Putamen (tissue), 1 donor: ENCODE results near the gene DST.
"Not testable (repeated sequence)": the region's sequence is repeated elsewhere in the genome, so short reads cannot be mapped to it uniquely, and the experiment has no call there.

ENCODE experiments used
- DNase-seq: peaks from one replicate; pipeline ENCODE4 v3.0.0-alpha.2; 2016; ENCODE audit warnings: low spot score

DST gene

DNA sequence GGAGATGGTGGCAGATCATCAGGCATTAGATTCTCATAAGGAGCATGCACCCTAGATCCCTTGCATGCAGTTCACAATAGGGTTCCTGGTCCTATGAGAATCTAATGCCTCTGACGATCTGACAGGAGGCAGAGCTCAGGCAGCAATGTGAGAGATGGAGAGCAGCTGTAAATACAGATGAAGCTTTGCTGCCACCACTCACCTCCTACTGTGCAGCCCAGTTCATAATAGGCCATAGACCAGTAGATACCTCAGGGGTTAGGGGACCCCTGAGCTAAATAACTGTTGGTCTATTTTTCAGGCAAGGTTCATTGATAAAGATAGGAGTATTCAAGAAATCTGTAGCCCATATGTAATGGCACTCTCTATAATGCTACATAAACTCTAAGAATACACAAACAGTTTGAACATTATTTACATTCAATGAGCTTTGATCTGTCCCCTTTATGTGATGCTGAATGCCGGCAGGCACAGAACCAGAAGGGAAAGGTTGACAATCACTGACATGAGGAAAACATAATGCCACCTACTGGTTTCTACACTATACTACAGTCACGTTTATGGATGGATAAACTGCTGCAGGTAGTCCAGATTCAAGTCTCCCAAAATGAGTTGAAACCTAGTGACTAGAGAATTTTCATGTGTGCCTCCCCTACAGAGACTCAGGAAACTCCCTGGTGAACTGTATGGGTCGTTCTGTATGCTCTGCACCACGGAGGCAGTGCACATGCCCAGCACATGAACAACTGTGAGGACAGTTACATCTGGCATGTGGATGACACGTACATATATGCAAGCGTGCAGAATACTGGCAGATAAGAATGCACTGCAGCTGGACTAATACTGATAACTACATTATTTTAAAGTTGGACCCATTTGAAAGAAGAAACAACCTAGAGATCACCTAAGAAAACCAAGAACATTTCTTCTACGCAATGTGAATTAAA lies 72.0 kb downstream of the DST start:
- no peak for DNase-seq

DNA sequence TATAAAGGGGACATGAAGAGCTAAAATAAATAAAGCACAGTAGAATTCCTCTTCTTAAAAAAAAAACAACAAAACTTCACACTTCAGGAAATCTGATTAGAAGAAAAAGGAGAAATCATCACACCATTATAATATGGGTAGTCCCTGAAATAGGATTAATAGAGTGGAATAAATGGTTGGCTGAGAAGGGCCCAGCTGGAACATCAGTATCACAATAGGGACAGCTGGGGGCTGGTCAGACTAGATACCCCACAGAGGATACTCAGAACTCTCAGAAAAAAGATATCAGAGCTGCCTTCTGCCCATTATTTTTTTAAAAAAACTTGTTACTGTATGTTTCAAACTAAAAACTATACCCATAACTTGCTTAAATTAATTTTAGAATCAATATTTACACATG lies 75.2 kb downstream of the DST start:
- no peak for DNase-seq

DNA sequence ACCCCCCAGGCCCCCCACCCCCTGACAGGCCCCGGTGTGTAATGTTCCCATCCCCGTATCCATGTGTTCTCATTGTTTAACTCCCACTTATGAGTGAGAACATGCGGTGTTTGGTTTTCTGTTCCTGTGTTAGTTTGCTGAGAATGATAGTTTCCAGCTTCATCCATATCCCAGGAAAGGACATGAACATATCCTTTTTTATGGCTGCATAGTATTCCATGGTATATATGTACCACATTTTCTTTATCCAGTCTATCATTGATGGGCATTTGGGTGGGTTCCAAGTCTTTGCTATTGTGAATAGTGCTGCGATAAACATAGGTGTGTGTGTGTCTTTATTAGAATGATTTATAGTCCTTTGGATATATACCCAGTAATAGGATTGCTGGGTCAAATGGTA lies 80.0 kb downstream of the DST start:
- DNase-seq = not testable (repeated sequence)

DNA sequence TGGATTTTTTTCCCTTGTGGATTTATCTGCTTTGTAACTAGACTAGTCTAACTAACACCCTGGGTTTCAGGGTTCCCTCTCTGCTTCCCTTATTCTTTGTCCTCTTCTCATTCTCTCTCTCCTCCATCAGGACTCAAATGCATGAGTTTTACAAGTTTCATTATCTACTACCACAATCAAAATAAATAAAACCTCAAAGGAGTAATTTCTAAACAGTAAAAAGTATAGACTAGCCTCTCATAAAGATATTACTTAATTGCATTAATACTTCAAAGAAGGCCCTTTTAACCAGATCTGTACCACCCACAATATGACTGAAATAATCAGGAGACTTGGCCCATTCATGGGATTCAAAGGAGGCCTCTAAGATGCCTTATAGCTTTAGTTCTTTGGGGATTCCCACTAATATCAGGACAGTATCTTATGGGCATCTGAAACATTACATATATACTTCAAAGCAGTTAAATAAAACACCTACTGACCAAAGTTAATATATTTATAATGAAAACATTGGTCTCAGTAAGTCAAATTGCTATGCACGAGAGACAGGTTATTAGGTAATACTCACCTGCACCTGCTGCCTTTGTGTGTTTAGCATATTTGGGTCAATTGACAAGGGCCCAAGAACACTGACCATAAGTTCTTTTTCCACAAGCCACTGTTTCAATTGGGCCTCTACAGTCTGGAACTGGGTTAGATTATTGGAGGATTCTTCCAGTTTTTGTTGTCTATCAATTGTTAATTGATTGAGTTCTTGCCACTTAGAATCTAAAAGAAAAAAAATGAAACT lies 85.7 kb downstream of the DST start:
- DNase-seq = no peak

DNA sequence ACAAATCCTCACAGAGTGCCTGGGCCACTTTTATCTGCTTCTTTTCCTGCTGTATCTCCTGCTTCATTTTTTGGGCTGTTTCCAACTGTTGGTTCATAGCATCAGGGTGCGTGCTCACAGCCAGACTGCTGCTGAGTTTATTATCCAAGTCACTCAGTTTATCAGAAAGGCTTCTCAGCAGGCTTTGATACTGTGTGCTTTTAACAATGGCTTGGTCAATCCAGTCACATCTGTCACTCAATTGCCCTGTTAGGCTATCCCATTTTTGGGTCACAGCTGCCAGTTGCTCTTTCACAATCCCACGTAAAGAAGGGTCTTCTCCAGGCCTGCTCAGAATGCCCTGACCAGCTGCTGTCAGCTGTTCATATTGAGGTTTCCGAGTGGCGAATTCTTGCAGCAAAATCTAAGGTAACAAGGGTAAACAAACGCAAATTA lies 87.2 kb downstream of the DST start:
- DNase-seq = no peak

DNA sequence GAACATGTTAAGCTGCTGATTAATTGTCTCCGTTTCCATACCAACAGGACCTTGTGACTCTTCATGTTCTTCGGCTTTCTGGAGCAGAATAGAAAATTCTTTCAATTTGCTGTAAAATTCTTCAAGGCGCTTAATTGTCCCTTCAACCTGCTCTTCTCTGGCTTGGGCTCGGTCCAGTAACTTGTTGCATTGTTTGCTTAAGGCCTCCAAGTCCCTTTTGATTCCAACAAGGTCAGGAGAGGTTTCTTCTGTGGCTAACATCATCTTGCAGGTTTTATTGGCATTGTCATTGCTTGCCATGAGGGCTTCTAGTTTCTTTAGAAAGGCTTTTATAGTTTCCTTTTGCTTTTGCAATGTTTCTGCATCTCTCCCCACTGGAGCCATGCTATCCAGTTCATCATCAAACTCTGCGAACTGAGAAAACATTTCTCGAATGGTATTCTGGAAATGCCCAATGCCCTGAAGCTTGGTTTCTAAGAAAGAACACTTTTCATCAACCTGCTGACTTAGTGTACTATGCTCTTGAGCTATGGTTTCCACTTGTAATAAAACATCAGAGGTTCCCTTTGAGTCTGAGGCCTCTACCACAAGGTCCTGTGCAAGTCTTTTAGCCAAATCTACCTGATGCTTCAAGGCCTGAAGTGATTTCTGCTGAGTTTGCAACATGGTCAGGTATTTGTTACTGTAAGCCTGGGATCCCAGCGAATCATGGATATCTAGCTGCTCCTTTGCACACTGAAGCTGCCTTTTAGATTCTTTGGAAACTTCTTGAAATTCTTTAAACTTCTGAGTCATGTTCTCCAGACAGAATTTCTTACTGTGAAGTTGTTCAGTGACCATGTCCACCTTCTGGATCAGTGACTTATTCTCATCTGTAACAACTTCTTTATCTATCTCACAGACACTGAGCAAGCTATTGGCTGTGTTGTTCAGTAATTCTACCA lies 90.2 kb downstream of the DST start:
- no peak for DNase-seq

DNA sequence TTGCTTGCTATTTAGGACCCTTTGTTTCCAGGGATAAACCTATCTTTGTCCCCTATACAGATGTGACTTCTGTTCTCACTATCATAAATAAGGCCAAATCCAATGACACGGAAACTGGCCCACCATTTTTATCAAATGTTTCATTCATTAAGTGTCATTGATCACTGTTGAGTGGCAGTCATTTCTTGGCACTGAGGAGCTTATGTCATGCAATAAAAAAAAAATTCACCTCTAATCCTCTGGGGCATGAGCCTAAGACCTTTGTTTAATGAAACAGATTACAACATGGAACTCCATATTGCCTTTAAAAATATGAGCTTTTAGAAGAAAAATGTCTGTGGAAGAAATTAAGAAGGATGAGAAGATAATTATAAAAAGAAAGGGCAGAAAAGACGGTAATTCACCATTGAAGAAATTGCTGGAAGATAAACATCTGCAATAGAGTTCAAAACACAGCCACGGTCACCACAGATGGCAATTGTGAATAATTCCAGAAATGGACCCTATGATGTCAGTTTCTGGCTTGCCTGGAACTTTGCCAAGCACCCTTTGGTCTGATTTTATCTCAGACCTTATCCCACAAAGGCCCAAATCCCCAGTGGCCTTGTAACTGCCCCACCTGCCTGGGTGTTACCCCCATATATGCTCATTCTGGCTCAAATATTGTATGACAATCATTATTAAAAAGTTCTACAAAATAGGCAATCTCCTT lies 91.1 kb downstream of the DST start:
- no peak for DNase-seq

DNA sequence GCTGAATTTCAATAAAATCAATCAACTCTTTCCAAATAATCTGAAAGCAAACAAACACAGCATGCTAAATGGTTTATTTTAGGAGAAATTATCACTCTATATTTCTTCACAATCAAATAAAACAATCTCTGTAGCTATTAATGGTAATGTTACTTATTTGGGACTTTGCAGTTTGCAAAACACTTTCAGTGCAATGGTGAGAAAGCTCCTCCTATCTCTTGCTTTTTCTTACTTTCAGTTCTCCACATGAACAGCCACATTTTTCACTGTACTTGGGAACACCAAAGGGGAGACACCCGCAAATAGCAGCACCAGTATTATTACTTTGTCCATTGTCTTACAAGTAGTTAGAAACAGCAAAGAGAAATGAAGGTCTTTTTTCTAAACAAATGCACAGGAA lies 92.4 kb downstream of the DST start:
- no peak for DNase-seq

DNA sequence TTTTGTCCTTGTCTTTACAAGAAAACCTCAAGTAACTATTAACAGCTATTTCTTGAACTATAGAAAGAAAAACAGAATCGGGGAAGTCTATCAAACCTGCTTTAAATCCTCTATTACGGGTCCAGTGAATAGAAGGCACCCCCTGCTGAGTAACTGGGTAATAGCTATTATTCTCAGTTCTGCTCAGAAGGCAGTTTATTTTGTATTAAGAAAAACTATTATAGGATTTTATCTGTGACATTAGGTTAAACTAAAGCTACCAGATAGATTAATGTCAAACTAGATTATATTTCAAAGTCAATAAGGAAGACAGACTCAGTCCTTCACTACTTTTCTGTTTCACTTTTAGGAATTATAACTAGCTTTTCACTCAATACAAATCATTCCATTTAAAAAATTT lies 93.7 kb downstream of the DST start:
- no peak for DNase-seq

DNA sequence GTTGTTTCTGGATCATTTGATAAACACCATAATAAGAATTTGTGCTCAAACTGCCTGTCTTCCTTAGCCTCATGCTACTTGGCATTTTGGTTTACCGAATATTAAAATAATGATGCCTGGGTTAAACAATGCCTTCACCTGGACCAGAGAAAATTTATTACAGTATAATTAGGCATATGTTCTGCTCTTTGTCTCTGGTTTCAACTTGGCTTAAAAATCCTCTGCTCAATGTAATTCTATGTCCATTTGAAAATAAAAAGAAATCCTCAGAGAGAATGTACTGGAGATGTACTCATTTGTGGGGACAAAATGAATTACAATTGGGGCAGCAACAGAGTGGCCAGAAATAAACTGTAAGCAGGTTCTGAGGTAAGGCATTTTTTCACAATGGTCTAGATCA lies 95.0 kb downstream of the DST start:
- no peak for DNase-seq

DNA sequence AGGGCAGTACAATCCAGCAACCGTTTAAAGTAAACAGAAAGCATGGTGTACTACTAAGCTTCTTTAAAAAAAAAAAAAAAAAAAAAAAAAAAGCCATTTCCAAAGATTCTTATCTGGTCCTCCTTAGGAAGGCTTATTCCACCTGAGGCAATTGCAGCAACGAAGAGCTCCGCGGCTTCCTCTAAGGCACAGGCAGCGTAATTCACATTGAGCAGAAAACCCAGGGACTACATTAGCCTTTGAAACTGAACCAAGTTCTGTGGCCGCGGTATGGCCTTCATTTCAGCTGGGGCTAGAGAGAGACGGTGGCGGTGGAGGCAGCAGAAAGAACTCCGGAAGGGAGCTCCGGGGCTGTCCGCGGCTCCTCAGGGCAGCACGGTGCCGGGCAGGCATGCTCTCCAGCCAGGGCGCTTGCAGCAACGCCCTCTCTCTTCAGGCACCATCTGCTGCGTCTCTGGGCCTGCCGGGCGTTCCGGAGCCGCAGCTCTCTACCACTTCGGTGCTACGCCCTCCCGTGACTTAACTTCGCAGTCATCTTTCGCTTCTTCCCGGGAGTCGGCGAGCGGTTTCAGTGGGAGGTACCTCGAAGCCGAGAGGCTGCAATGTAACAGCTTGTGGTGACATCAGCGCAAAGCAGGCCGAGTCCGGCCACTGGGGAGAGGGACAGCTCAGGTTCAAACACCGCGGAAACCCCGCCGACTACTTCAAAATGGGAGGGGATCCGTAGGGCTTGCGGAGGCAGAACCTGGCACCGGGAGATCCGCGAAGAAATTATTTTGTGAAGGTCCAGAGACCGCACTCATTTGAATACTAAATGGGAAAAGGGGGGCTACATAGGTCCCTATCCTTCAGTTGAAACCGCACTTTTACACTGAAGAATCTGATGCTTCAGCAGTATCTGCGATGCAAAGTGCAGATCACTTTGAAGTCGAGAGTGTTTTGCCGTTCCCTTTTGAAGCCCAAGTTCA lies 100.0 kb downstream of the DST start:
- DNase-seq = peak; percentile 78

DNA sequence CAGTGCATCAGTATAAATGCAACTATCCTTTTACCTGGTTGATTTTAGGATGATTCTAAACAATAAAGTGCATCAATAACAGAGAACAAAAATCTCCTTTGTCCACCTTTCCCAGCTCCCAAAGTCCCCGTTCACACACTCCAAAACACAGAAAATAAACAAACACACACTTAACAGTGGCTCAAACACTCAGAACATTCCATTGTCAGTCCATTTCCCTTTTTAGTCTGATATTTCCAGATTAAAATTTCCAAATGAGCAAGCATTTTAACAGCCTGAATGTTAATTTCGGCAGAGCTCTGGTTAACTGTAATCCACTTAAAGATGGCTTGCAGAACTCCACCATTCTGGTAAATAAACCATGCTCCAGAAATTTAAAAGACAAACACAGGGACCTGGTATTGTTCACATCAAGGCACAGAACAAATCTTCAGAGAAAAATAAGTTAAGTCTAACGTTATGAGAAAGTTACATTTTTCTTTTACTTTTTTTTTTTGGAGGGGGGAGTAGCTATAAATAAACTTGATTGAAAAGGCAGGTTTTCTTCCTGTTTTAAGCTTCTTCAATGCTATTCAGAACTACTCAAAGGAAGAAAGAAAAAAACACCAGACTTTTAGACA lies 100.8 kb downstream of the DST start:
- no peak for DNase-seq

DNA sequence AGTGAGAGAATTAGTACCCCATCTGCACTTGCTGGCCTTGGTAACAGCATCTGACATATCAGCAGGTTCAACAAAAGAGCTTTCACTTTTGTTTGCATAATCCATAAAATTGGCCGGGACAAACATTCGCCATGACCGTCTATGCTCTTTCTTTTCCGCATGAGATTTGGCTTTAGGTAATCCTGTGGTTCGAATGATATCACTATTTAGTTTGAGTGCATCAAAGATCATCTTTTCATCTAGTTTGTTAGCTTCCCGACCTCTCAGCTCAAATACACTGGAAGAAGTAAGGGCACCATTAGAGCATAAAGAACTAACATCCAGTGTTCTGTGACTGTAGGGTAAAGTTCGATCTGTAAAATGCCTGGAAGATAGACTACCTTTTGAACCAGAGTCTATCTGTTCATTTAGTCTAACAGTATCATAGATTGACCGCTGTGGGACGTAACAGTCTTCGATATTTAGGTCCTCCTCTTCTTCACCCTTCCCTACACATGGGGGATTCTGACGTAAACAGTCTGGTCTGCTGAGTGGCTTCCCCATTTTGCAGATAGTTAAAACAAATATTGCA lies 101.6 kb downstream of the DST start:
- no peak for DNase-seq

DNA sequence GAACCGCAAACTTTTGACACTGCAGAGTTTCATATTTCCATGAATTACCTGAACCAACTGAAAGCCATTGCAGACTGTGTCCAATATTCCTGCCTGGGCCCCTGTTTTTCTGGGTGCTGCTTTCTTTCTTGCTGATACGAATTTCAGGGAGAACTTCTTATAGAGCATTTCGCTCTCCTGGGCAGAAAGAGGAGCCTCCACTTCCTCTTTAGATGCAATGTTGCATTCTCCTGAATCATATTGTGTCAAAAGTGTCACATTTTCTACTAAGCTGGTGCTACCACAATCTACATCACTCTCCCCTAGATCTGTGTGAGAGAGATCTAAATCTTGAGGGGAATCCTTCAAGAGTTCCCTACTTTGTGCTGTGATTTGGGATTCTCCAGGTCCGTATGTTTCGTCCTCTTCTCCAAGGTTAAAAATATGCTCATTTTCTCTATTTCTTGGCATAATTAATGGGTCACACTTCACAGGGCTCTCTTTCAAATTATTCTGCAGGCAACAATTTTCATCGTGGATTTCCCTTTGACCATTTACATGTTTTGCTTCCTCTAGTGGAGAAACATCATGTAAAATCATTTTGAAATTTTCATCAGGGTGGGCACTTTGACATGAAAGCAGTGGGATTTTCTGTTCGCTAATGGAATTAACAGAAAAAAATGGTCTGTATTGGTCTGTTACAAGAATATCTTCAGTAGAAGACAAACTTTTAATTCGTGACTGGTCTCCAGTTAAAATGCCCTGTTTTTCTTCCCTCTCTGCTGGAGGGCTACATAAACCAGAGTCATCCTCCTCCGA lies 102.3 kb downstream of the DST start:
- DNase-seq = no peak

DNA sequence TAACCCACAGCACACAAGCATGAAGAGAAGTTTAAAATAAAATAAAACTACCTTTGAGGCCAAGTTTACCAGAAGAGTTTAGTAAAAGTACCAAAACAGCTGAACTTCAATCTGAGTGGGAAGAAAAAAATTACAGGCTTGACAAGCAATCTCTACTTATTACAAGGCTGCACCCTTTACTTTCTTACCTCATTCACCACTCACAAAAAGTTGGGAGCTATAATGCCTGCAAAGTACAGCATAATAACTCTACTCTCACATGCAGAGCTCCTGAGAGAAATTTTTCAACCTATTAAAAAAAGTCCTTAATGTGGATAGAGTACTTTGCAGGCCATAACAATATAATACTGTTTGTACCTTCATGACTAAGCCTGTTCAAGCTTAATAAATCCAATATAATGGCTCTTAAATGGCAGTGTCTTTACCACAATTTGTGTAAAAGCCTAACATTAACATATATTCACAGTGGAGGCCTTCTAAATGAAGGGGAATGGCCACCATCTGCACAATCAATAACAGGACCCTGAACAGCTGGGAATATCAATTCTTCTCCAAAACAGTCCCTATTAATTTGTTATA lies 103.1 kb downstream of the DST start:
- DNase-seq = no peak

DNA sequence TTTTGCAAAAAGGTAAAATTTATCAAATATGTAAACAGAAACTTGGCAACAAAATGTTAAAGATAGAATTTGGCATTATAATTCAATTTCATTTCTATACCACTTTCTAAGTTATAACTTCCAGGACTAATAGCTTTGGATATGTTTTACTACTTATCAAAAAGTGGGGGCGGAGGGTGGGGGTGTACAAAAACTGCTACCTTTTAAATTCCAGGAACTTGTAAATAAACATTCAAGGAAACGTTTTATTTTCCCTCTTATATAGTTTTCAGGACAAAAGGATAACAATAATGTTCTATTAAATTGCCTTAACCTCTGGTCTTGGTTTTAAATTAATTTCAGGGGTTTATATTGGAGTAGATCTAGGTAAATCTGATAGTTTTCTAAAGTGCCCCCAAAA lies 103.8 kb downstream of the DST start:
- no peak for DNase-seq

DNA sequence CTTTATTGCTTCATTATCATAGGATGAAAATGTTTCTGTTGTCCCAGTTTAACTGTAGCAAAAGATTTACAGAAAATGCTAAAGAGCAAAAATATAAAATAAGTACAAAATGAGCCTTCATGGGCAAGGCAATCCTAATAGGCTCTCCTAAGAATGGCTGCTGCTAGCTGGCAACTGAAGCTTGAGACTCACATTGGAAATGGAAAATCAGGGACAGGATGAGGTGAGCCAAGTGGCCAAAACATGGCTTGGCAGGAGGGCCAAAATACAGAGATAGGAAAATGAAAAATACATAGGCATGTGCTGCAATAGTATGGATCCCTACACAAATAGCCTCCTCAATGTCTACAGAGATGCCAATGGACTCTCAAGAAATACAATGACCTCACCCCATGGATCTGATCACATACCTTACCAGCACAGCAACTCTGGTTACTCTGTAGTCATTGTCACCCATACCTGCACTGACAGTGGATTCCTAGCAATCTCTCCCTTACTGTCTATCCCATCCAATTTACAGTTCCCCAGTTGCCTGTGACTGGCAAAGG lies 105.4 kb downstream of the DST start:
- DNase-seq = no peak

DNA sequence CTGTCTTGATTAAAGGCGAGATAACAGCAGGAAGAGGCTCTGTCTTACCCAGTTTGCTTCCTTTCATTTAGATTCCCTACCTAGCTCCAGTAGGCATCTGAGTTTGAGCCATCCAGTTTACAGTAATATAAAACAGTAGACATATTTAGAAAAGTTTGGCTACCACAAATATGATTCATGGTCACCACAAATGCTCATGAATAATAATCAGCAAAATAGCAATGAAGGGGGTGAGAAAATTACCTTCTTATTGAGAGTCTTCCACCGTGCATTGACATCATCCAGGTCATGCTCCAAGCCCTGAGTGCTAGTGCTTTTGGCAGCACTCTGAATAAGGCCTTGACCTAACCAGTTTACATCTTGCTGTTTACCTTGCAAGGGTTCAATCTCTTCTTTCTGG lies 106.2 kb downstream of the DST start:
- DNase-seq = no peak
